Stimulated activated effector memory CD8-positive, alpha-beta T cell treated with anti-CD3 and anti-CD28 coated beads, Interleukin-12 subunit alpha, Interleukin-12 subunit beta, amount 100 ng/mL, for 72 hours (primary cell): Measurements from ENCODE around the gene NFIA.

Experiments used
- ATAC-seq: fragments of 150-1000 bp; cut with Tn5 transposase; 2 replicates; pipeline ENCODE4 v1.10.0; 2021
- DNase-seq, 2 donors: peaks; one replicate each; pipeline ENCODE4 v3.0.0; 2021 to 2022; ENCODE audit warnings: low spot score in 2 of 2
- H3K27ac Mint-ChIP-seq: one replicate; pipeline ENCODE4 v1.8.0; 2022; ENCODE audit warnings: mild to moderate bottlenecking, mixed read lengths
- H3K36me3 Mint-ChIP-seq: one replicate; pipeline ENCODE4 v1.8.0; 2022; ENCODE audit warnings: mild to moderate bottlenecking, mixed read lengths
- H3K4me1 Mint-ChIP-seq: one replicate; pipeline ENCODE4 v1.8.0; 2022; ENCODE audit warnings: mixed read lengths
- H3K4me3 Mint-ChIP-seq: one replicate; pipeline ENCODE4 v1.8.0; 2022; ENCODE audit warnings: mild to moderate bottlenecking, mixed read lengths
- H3K9me3 Mint-ChIP-seq: one replicate; pipeline ENCODE4 v1.8.0; 2022; ENCODE audit warnings: mixed read lengths

NFIA gene

GRCh38 chr1:61397935-61398334, 315.6 kb downstream of the NFIA start:
- H3K4me1 Mint-ChIP-seq = no peaks in the 10 kb centered on the region
- no peak for DNase-seq
- no peaks in the 10 kb centered on the region for H3K36me3 Mint-ChIP-seq
- no peak overlapping the region for H3K4me3 Mint-ChIP-seq
- ATAC-seq = no peak
- no peaks in the 10 kb centered on the region for H3K9me3 Mint-ChIP-seq
- no peak overlapping the region for H3K27ac Mint-ChIP-seq

- H3K36me3 Mint-ChIP-seq = no peaks in the 10 kb centered on the region
These were observed 316.8 kb downstream of the NFIA start for GRCh38 chr1:61399199-61399598.

GRCh38 chr1:61400131-61400770, 317.9 kb downstream of the NFIA start:
- no peak for DNase-seq
- Mint-ChIP-seq H3K27ac (no peak overlapping the region), H3K4me3 (no peak overlapping the region), H3K4me1 (no peaks in the 10 kb centered on the region), H3K36me3 (no peaks in the 10 kb centered on the region), H3K9me3 (no peaks in the 10 kb centered on the region)
- ATAC-seq = no peak

More at GRCh38 chr1:61399199-61399598, 316.8 kb downstream of the NFIA start:
- Mint-ChIP-seq H3K9me3 (no peaks in the 10 kb centered on the region), H3K4me1 (no peaks in the 10 kb centered on the region), H3K27ac (no peak overlapping the region), H3K4me3 (no peak overlapping the region)
- DNase-seq = no peak
- no peak for ATAC-seq

GRCh38 chr1:61400997-61401396, 318.6 kb downstream of the NFIA start:
- Mint-ChIP-seq H3K4me3 (no peak overlapping the region), H3K9me3 (no peaks in the 10 kb centered on the region), H3K4me1 (no peaks in the 10 kb centered on the region), H3K36me3 (no peaks in the 10 kb centered on the region), H3K27ac (no peak overlapping the region)
- ATAC-seq = no peak
- DNase-seq = no peak

GRCh38 chr1:61403679-61404596, 321.6 kb downstream of the NFIA start:
- peaks cover 5% of the 10 kb centered on the region for H3K36me3 Mint-ChIP-seq
- no peak overlapping the region for H3K4me3 Mint-ChIP-seq
- no peaks in the 10 kb centered on the region for H3K9me3 Mint-ChIP-seq
- no peaks in the 10 kb centered on the region for H3K4me1 Mint-ChIP-seq
- ATAC-seq (no peak), DNase-seq (no peak)
- no peak overlapping the region for H3K27ac Mint-ChIP-seq

GRCh38 chr1:61404597-61405376, 322.4 kb downstream of the NFIA start:
- H3K4me1 Mint-ChIP-seq = no peaks in the 10 kb centered on the region
- ATAC-seq (no peak), DNase-seq (no peak)
- H3K36me3 Mint-ChIP-seq = peaks cover 5% of the 10 kb centered on the region
- no peak overlapping the region for H3K4me3 Mint-ChIP-seq
- H3K27ac Mint-ChIP-seq = no peak overlapping the region
- H3K9me3 Mint-ChIP-seq = no peaks in the 10 kb centered on the region

GRCh38 chr1:61406467-61406866, 324.1 kb downstream of the NFIA start:
- Mint-ChIP-seq H3K36me3 (peaks cover 5% of the 10 kb centered on the region), H3K4me3 (no peak overlapping the region), H3K9me3 (no peaks in the 10 kb centered on the region), H3K27ac (no peak overlapping the region), H3K4me1 (no peaks in the 10 kb centered on the region)
- no peak for DNase-seq
- no peak for ATAC-seq

- Mint-ChIP-seq H3K4me3 (no peak overlapping the region), H3K4me1 (no peaks in the 10 kb centered on the region), H3K36me3 (no peaks in the 10 kb centered on the region), H3K27ac (no peak overlapping the region), H3K9me3 (no peaks in the 10 kb centered on the region)
- ATAC-seq = no peak
- no peak for DNase-seq
These were observed 330.2 kb downstream of the NFIA start for GRCh38 chr1:61412601-61413000.

- Mint-ChIP-seq H3K9me3 (no peaks in the 10 kb centered on the region), H3K27ac (no peak overlapping the region), H3K4me3 (no peak overlapping the region), H3K36me3 (no peaks in the 10 kb centered on the region), H3K4me1 (no peaks in the 10 kb centered on the region)
- DNase-seq = no peak
- ATAC-seq = no peak
These were observed 336.8 kb downstream of the NFIA start for GRCh38 chr1:61419196-61419595.

GRCh38 chr1:61419657-61420056, 337.3 kb downstream of the NFIA start:
- Mint-ChIP-seq H3K4me3 (no peak overlapping the region), H3K27ac (no peak overlapping the region), H3K36me3 (no peaks in the 10 kb centered on the region), H3K4me1 (no peaks in the 10 kb centered on the region), H3K9me3 (no peaks in the 10 kb centered on the region)
- ATAC-seq (no peak), DNase-seq (no peak)

GRCh38 chr1:61420243-61420642, 337.9 kb downstream of the NFIA start:
- DNase-seq (no peak), ATAC-seq (no peak)
- no peaks in the 10 kb centered on the region for H3K36me3 Mint-ChIP-seq
- H3K9me3 Mint-ChIP-seq = no peaks in the 10 kb centered on the region
- H3K4me3 Mint-ChIP-seq = no peak overlapping the region
- H3K27ac Mint-ChIP-seq = no peak overlapping the region
- H3K4me1 Mint-ChIP-seq = no peaks in the 10 kb centered on the region

- Mint-ChIP-seq H3K27ac (no peak overlapping the region), H3K36me3 (no peaks in the 10 kb centered on the region), H3K9me3 (no peaks in the 10 kb centered on the region), H3K4me1 (no peaks in the 10 kb centered on the region), H3K4me3 (no peak overlapping the region)
- no peak for DNase-seq
- no peak for ATAC-seq
These were observed 338.8 kb downstream of the NFIA start for GRCh38 chr1:61420909-61421835.

GRCh38 chr1:61423643-61424042, 341.3 kb downstream of the NFIA start:
- Mint-ChIP-seq H3K36me3 (no peaks in the 10 kb centered on the region), H3K4me1 (no peaks in the 10 kb centered on the region), H3K4me3 (no peak overlapping the region), H3K27ac (no peak overlapping the region), H3K9me3 (no peaks in the 10 kb centered on the region)
- DNase-seq (no peak), ATAC-seq (no peak)

- H3K4me3 Mint-ChIP-seq = no peak overlapping the region
- no peak for DNase-seq
- no peak overlapping the region for H3K27ac Mint-ChIP-seq
- H3K9me3 Mint-ChIP-seq = no peaks in the 10 kb centered on the region
- H3K36me3 Mint-ChIP-seq = no peaks in the 10 kb centered on the region
- ATAC-seq = no peak
- no peaks in the 10 kb centered on the region for H3K4me1 Mint-ChIP-seq
These were observed 342.0 kb downstream of the NFIA start for GRCh38 chr1:61424382-61424781.

GRCh38 chr1:61425040-61425439, 342.7 kb downstream of the NFIA start:
- Mint-ChIP-seq H3K27ac (no peak overlapping the region), H3K9me3 (no peaks in the 10 kb centered on the region), H3K36me3 (no peaks in the 10 kb centered on the region), H3K4me3 (no peak overlapping the region), H3K4me1 (no peaks in the 10 kb centered on the region)
- DNase-seq (no peak), ATAC-seq (no peak)
